Adipocyte (in vitro differentiated cells): ENCODE results near the gene C5orf24.
"Not testable (repeated sequence)": the region's sequence is repeated elsewhere in the genome, so short reads cannot be mapped to it uniquely, and the experiment has no call there.

Source experiments
- DNase-seq: peaks from one replicate; pipeline ENCODE4 v3.0.0-alpha.2; 2015; ENCODE audit warnings: low read depth
- H3K27me3 ChIP-seq: replicated peaks from 2 replicates; pipeline ENCODE4 v1.7.0; 2013; ENCODE audit warnings: mild to moderate bottlenecking, low read length, moderate library complexity; ENCODE audit not compliant: control insufficient read depth, insufficient read depth
- H3K36me3 ChIP-seq: 2 replicates; pipeline ENCODE4 v1.7.0; 2013; ENCODE audit warnings: low read length, mild to moderate bottlenecking, moderate library complexity; ENCODE audit not compliant: control insufficient read depth, insufficient read depth, severe bottlenecking
- H3K4me1 ChIP-seq: 2 replicates; pipeline ENCODE4 v1.7.0; 2013; ENCODE audit warnings: mild to moderate bottlenecking, low read length, moderate library complexity; ENCODE audit not compliant: control insufficient read depth, insufficient read depth
- H3K4me3 ChIP-seq: 2 replicates; pipeline ENCODE4 v1.7.0; 2013; ENCODE audit warnings: mild to moderate bottlenecking, low read length, moderate library complexity
- H3K9ac ChIP-seq: 2 replicates; pipeline ENCODE4 v1.7.0; 2013; ENCODE audit warnings: mild to moderate bottlenecking, low read length, moderate library complexity
- H3K9me3 ChIP-seq: 2 replicates; pipeline ENCODE4 v1.7.0; 2013; ENCODE audit warnings: mild to moderate bottlenecking, low read length, moderate library complexity; ENCODE audit not compliant: control insufficient read depth

C5orf24 gene

GRCh38 chr5:134857401-134857800 is 11.6 kb downstream of the C5orf24 start:
- H3K4me3 ChIP-seq, result no peak overlapping the region
- DNase-seq, result no peak
- H3K36me3 ChIP-seq, result peaks cover 69% of the 10 kb centered on the region
- no peaks in the 10 kb centered on the region for H3K27me3 ChIP-seq
- no peaks in the 10 kb centered on the region for H3K9me3 ChIP-seq
- no peaks in the 10 kb centered on the region for H3K4me1 ChIP-seq
- H3K9ac ChIP-seq, result no peak overlapping the region

- DNase-seq, result no peak
- no peak overlapping the region for H3K4me3 ChIP-seq
- H3K27me3 ChIP-seq, result no peaks in the 10 kb centered on the region
- H3K9ac ChIP-seq, result no peak overlapping the region
- peaks cover 29% of the 10 kb centered on the region for H3K36me3 ChIP-seq
- H3K4me1 ChIP-seq, result no peaks in the 10 kb centered on the region
- no peaks in the 10 kb centered on the region for H3K9me3 ChIP-seq
Measured at GRCh38 chr5:134864707-134865106, 18.9 kb downstream of the C5orf24 start.

DNA sequence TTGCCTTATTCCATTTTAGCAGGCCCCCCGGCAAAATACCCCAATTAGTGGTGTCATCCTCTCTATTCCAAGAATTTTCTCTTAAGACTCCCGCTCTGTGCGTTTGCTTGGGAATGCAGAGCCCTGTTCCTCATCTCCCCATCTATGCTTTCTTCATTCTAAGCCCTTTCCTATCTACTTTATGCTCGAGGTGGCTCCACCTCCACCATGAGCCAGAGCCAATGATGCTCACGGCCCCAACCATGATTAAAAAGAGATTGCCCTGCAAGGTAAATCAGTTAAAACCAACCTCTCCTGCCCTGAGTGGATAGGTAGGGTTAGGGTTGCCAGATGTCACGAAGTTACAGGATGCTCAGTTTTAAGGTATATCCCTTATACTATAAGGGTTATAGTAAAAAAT is 27.7 kb downstream of the C5orf24 start:
- no peaks in the 10 kb centered on the region for H3K9me3 ChIP-seq
- H3K4me1 ChIP-seq, result peaks cover 14% of the 10 kb centered on the region
- H3K36me3 ChIP-seq, result no peaks in the 10 kb centered on the region
- peak overlapping the region; percentile 96 for H3K9ac ChIP-seq
- H3K4me3 ChIP-seq, result peak overlapping the region; percentile 90
- no peak for DNase-seq
- H3K27me3 ChIP-seq, result no peaks in the 10 kb centered on the region

GRCh38 chr5:134873987-134874830 is 28.4 kb downstream of the C5orf24 start, which contains the start of gene TXNDC15:
Gene TXNDC15 (plus strand): TSS chr5:134874371. CDS start chr5:134874428, 57 bp downstream.
- H3K9me3 ChIP-seq, result no peaks in the 10 kb centered on the region
- no peaks in the 10 kb centered on the region for H3K36me3 ChIP-seq
- peak within 1 kb of the TSS; percentile 90 for H3K4me3 ChIP-seq
- no peaks in the 10 kb centered on the region for H3K27me3 ChIP-seq
- peak; percentile 92 for DNase-seq
- peaks cover 14% of the 10 kb centered on the region for H3K4me1 ChIP-seq
- H3K9ac ChIP-seq, result peak within 1 kb of the TSS; percentile 96

DNA sequence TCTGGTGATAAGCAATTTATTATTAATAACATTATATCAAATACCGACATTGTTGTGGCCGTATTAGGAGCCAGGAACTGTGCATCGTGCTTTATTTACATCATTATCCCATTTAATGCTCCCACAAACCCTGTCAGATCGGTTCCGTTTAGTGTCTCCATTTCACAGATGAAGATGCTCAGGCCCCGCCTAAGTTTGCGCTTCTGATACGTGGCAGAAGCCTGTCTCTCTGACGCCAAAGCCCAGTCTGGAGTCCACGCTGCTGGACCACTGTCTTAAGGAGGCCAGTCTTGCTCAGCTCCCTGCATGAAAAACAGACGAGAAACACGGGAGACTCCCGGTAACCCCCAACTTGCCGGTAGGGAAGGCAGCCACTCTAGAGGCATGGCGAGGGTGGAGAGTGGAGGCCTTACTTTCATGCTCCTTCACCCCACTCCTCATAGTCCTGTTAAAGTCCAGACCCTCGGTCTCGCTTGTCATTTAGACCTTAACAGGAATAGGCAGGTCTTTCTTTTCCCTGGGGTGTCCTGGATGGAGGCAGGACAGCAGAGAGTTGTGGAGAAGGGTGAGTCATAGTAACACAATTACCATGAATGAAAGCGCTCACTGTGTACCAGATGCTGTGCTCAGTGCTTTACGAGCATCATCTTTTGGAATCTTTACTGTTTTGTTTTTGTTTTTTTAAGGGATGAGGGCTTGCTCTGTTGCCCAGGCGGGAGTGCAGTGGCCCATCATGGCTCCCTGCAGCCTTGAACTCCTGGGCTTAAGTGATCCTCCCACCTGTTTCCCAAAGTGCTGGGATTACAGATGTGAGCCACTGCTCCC is 29.3 kb downstream of the C5orf24 start:
- no peaks in the 10 kb centered on the region for H3K9me3 ChIP-seq
- peak overlapping the region; percentile 90 for H3K4me3 ChIP-seq
- peak overlapping the region; percentile 96 for H3K9ac ChIP-seq
- H3K27me3 ChIP-seq, result no peaks in the 10 kb centered on the region
- peaks cover 14% of the 10 kb centered on the region for H3K4me1 ChIP-seq
- no peaks in the 10 kb centered on the region for H3K36me3 ChIP-seq
- DNase-seq, result peak; percentile 84

DNA sequence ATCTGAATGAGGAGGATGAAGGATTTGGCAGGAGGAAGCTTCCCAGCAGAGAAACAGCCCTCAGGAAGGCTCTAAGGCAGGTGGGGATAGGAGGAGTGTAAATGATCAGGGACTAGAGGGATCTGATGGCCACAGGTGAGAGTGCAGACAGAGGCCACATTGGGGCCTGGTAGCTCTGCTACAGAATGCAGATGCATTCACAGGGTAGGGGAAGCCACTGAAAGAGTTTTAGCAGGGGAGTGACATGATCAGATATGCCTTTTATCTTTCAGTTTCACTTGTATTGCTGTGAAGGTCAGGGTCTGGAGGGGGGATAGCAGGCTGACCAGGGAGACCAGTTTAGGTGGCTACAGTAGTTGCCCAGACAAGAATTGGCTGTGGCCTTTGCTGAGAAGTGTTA is 31.4 kb downstream of the C5orf24 start:
- Histone ChIP-seq H3K27me3 (no peaks in the 10 kb centered on the region), H3K9ac (no peak overlapping the region), H3K4me3 (no peak overlapping the region), H3K9me3 (no peaks in the 10 kb centered on the region), H3K4me1 (peaks cover 14% of the 10 kb centered on the region), H3K36me3 (no peaks in the 10 kb centered on the region)
- DNase-seq, result no peak

DNA sequence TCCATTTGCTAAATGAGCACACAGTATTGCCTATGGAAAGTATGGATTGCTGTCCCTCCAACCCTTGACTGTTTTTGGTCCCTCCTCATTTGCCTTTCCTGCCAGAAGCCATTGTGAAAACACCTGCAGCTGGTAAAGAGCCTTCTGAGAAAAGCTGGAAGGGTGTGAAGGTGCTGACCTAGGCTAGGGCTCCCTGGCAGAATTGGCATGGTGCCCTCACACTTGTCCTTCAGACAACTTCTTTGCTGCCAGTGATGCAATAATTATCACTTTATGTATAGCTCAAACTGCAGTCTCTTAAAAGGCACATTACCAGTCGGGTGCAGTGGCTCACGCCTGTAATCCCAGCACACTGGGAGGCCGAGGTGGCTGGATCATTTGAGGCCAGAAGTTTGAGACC is 32.6 kb downstream of the C5orf24 start:
- DNase-seq, result no peak
- Histone ChIP-seq H3K36me3 (no peaks in the 10 kb centered on the region), H3K4me3 (no peak overlapping the region), H3K9me3 (no peaks in the 10 kb centered on the region), H3K9ac (no peak overlapping the region), H3K4me1 (peaks cover 14% of the 10 kb centered on the region), H3K27me3 (no peaks in the 10 kb centered on the region)

- no peak overlapping the region for H3K4me3 ChIP-seq
- DNase-seq, result no peak
- no peaks in the 10 kb centered on the region for H3K9me3 ChIP-seq
- no peaks in the 10 kb centered on the region for H3K27me3 ChIP-seq
- peaks cover 8% of the 10 kb centered on the region for H3K4me1 ChIP-seq
- no peaks in the 10 kb centered on the region for H3K36me3 ChIP-seq
- no peak overlapping the region for H3K9ac ChIP-seq
Measured at GRCh38 chr5:134879456-134879855, 33.7 kb downstream of the C5orf24 start.

GRCh38 chr5:134880937-134881336 is 35.2 kb downstream of the C5orf24 start:
- H3K4me3 ChIP-seq, DNase-seq, H3K36me3 ChIP-seq, H3K4me1 ChIP-seq, H3K9me3 ChIP-seq, H3K9ac ChIP-seq, H3K27me3 ChIP-seq: not testable (repeated sequence)

DNA sequence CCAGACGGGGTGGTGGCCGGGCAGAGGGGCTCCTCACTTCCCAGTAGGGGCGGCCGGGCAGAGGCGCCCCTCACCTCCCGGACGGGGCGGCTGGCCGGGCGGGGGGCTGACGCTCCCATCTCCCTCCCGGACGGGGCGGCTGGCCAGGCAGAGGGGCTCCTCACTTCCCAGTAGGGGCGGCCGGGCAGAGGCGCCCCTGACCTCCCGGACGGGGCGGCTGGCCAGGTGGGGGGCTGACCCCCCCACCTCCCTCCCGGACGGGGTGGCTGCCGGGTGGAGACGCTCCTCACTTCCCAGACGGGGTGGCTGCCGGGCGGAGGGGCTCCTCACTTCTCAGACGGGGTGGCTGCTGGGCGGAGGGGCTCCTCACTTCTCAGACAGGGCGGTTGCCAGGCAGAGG is 35.9 kb downstream of the C5orf24 start:
- not testable (repeated sequence) for H3K36me3 ChIP-seq, H3K4me1 ChIP-seq, H3K27me3 ChIP-seq, H3K9me3 ChIP-seq, DNase-seq, H3K9ac ChIP-seq, H3K4me3 ChIP-seq

DNA sequence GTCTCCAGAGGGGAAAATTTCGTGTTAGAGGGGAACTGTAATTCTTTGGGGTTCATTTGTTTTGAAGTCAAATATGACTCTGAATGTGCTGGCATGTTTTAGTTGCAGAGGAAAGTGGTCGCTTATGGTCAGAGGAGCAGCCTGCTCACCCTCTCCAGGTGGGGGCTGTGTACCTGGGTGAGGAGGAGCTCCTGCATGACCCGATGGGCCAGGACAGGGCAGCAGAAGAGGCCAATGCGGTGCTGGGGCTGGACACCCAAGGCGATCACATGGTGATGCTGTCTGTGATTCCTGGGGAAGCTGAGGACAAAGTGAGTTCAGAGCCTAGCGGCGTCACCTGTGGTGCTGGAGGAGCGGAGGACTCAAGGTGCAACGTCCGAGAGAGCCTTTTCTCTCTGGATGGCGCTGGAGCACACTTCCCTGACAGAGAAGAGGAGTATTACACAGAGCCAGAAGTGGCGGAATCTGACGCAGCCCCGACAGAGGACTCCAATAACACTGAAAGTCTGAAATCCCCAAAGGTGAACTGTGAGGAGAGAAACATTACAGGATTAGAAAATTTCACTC is 41.9 kb downstream of the C5orf24 start:
- H3K36me3 ChIP-seq, result no peaks in the 10 kb centered on the region

More for the DNA sequence above, 41.9 kb downstream of the C5orf24 start:
- no peaks in the 10 kb centered on the region for H3K27me3 ChIP-seq
- no peak for DNase-seq
- no peak overlapping the region for H3K9ac ChIP-seq
- H3K4me1 ChIP-seq, result no peaks in the 10 kb centered on the region
- H3K9me3 ChIP-seq, result no peaks in the 10 kb centered on the region
- H3K4me3 ChIP-seq, result no peak overlapping the region
